GM06990 (cell line): Measurements from ENCODE around the gene MAPK14.
A peak's percentile ranks its signal among the peaks of the same experiment; 100 is the strongest.
"Not testable (repeated sequence)": the region's sequence is repeated elsewhere in the genome, so short reads cannot be mapped to it uniquely, and the experiment has no call there.

Experiments used
- DNase-seq: peaks from one replicate; pipeline ENCODE4 v3.0.0-alpha.2; 2011; ENCODE audit not compliant: insufficient read length; ENCODE audit errors: extremely low read depth
- H3K27me3 ChIP-seq: replicated peaks from 2 replicates; pipeline ENCODE4 v1.6.0; 2011; ENCODE audit warnings: low read length; ENCODE audit not compliant: control insufficient read depth, insufficient read depth
- H3K36me3 ChIP-seq: 2 replicates; pipeline ENCODE4 v1.5.1; 2011; ENCODE audit warnings: low read length; ENCODE audit not compliant: control insufficient read depth, insufficient read depth
- H3K4me3 ChIP-seq: replicated peaks from 2 replicates; pipeline ENCODE4 v1.5.1; 2011; ENCODE audit warnings: low read depth, mild to moderate bottlenecking, control low read depth, low read length
- CTCF ChIP-seq: IDR thresholded peaks from 2 replicates; pipeline ENCODE4 v1.5.1; 2011; ENCODE audit warnings: low read length, control low read depth, mild to moderate bottlenecking, inconsistent platforms; ENCODE audit not compliant: insufficient read depth, poor library complexity, severe bottlenecking

The MAPK14 gene

GRCh38 chr6:36128793-36129192 is 101.2 kb downstream of the MAPK14 start:
- no peaks in the 10 kb centered on the region for H3K36me3 ChIP-seq
- H3K4me3 ChIP-seq: no peak overlapping the region
- no peak for TF ChIP-seq CTCF
- H3K27me3 ChIP-seq: no peaks in the 10 kb centered on the region; the same call in 1 of the 2 replicates
- DNase-seq: no peak

- not testable (repeated sequence) for DNase-seq, H3K36me3 ChIP-seq, H3K4me3 ChIP-seq, H3K27me3 ChIP-seq
Measured at GRCh38 chr6:36129334-36129733, 101.7 kb downstream of the MAPK14 start.

DNA sequence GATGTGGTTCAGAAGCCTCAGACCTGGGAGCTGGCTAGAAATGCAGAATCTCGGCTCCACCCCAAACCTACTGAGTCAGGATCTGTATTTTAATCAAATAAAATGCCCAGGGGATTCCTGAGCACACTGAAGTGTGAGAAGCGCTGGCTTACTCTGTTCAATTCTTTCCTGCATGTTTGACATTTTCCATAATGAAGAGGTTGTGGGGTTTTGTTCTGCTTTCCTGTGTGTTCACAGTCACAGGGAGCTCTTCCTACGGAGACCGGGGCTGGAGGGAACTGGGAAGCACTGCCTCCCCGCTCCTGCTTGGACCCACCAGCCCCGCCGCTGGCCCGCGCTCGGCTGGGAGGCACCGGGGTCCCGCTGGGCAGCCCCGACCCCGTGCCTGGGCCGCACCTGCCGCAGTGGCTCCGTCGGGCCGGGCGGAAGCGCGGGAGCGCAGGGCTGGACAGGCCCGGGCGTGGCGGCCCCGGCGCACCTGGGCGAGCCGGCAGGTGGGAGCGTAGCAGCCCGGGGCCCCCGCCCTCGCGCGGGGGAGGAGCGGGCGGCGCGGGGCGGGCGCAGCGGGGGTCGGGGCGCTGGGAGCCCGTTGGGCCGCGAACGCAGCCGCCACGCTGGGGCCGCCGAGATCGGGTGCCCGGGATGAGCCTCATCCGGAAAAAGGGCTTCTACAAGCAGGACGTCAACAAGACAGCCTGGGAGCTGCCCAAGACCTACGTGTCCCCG is 102.5 kb downstream of the MAPK14 start, which contains the start of gene MAPK13:
MAPK13 (plus strand) TSS at position 573 of the 726 bp plus-strand sequence; CDS start at position 643, 70 bp downstream.
- no peak for TF ChIP-seq CTCF
- H3K4me3 ChIP-seq: peak within 1 kb of the TSS; percentile 30
- no peaks in the 10 kb centered on the region for H3K36me3 ChIP-seq
- DNase-seq: peak; percentile 55
- H3K27me3 ChIP-seq: no peaks in the 10 kb centered on the region; the same call in 1 of the 2 replicates

DNA sequence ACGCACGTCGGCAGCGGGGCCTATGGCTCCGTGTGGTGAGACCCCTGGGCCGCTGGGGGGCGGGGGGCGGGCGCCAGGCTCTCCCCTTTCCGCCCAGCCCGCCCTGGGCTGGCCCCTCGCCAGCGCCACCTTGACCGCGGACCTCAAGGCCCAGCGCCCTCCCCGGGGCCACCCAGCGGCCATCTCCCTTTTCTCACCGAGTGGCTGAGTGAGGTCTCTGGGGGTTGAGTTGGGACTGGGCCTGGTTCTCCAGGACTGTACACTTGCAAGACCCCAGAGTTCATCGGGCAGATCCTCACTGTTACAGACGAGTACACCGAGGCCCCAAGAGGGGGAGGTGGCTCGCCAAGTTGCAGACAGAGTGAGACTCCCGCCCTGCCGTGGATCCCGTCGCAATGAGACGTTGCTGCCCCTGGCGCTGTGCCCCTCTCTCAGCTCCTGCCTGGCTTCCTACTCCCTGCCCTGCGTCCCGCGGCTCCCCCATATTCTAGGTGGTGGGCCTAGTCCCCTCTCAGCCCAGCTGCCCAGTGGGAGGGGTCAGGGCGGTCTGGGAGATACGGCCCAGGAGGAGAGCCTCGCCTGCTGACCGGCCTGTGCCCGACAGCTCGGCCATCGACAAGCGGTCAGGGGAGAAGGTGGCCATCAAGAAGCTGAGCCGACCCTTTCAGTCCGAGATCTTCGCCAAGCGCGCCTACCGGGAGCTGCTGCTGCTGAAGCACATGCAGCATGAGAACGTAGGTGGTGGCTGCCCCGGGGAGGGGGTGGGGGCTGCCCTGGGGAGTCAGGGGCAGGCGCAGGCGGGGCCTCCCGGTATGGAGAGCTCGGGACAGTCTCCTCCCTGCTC is 103.3 kb downstream of the MAPK14 start:
- Histone ChIP-seq H3K36me3 (no peaks in the 10 kb centered on the region), H3K27me3 (no peaks in the 10 kb centered on the region; the same call in 1 of the 2 replicates), H3K4me3 (peak overlapping the region; percentile 30)
- no peak for TF ChIP-seq CTCF
- DNase-seq: peak; percentile 69

DNA sequence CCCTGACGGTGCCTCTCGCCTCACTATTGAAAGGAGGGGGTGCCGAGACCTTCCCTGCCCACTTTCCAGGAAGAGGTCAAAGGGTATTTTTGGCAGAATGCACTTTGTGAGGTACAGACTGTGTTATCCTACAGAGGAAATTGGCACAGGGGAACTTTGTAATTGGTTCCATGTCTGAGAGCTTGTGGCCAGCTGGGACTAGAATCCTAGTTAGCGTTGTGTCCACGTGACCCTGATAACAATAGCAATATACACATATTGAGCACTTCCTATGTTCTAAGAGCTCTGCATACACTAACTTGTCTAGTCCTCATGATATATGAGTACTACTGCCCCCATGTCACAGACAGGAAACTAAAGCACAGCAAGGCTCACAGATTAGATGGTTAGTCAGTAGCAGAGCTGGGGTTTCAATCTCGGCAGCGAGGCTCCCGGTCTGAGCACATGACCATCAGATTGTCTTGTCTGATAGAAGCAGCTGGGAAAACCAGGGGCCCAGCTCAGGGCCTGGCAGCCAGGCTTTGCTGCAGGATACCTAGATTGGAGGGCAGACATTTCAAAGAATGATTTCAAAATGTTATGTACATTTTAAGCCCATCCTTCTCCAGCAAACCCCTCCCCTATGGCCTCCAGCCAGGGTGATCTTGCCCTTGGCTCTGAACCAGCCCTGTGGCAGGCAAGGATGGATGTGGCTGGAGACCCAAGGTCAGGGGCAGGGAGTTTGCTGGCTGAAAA is 104.1 kb downstream of the MAPK14 start:
- peak; percentile 81 for DNase-seq
- H3K36me3 ChIP-seq: no peaks in the 10 kb centered on the region
- no peaks in the 10 kb centered on the region; the same call in 1 of the 2 replicates for H3K27me3 ChIP-seq
- H3K4me3 ChIP-seq: peak overlapping the region; percentile 30
- no peak for TF ChIP-seq CTCF
